Measurements from ENCODE around the gene UBASH3A.

The UBASH3A gene

DNA sequence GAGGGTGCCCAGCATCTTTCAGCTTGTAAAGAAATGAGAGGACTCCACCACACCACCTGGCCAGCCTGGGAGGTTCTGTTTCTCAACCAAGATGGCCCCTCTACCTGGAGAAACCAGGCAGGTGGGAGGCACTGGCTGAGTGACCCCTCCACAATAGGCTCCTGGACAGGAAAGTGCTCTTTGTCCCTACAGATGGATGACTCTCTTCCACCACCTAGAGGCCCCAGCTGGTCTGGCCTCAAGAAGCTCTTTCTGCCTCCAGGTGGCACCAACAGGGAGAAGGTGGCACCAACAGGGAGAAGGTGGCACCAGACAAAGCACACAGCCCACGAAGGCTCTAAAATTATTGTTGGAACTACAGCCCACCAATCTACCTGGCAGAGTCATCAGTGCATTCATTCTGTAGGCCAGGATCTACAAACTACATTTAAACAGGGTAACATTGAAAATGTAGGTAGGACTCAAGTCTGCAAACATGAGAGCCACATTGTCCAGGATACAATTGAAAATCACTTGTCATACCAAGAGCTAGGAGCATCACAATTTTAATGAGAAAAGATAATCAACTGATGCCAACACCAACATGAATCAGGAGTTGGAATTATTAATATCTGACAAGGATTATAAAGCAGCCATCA lies 22.2 kb upstream of the UBASH3A start:
- no peak overlapping the region for H3K4me3 ChIP-seq (ENCODE audit: low read depth, low read length)
- H3K4ac ChIP-seq (ENCODE audit: low read depth, low read length) = no peak overlapping the region
- H2AFZ ChIP-seq (ENCODE audit: insufficient read depth, low read length, poor library complexity) = no peak overlapping the region
- peaks cover 6% of the 10 kb centered on the region for H3K9me3 ChIP-seq (ENCODE audit: insufficient read depth, low read depth, low read length)
- no peak overlapping the region for H3K9ac ChIP-seq (ENCODE audit: low read length)
- H4K91ac ChIP-seq (ENCODE audit: low read depth, low read length) = no peak overlapping the region
- H4K8ac ChIP-seq (ENCODE audit: low read depth, low read length) = no peak overlapping the region
- DNase-seq = peak; percentile 24 to 62
- no peaks in the 10 kb centered on the region for H3K79me2 ChIP-seq (ENCODE audit: control insufficient read depth, insufficient read depth, low read length, poor library complexity)
- no peak overlapping the region for H2AK5ac ChIP-seq (ENCODE audit: low read length)
- H3K36me3 ChIP-seq (ENCODE audit: control insufficient read depth in 1 of 2, insufficient read depth in 2 of 2, low read length in 2 of 2) = no peaks in the 10 kb centered on the region
- no peaks in the 10 kb centered on the region for H3K27me3 ChIP-seq (ENCODE audit: insufficient read depth, low read length)
- no peak overlapping the region for H3K14ac ChIP-seq (ENCODE audit: low read length)
- H3K79me1 ChIP-seq (ENCODE audit: low read length) = no peaks in the 10 kb centered on the region
- no peak overlapping the region for H3K27ac ChIP-seq (ENCODE audit: low read depth, low read length)
- H2BK120ac ChIP-seq (ENCODE audit: insufficient read depth, low read length, poor library complexity) = no peak overlapping the region
- no peak overlapping the region for H3K23ac ChIP-seq (ENCODE audit: low read length)
- no CpG with 5 or more reads among the region's 1 CpG for WGBS (ENCODE audit: extremely low coverage, insufficient coverage, insufficient read length)
- peaks cover 0 to 4% of the 10 kb centered on the region in 2 experiments for H3K4me1 ChIP-seq (ENCODE audit: control insufficient read depth in 1 of 2, insufficient read depth in 2 of 2, low read length in 2 of 2)
- no peak overlapping the region for H3K18ac ChIP-seq (ENCODE audit: low read length)
- no peak overlapping the region for H2BK12ac ChIP-seq (ENCODE audit: low read length)
- H2BK5ac ChIP-seq (ENCODE audit: low read depth, low read length, poor library complexity) = no peak overlapping the region
- no peak overlapping the region for H4K12ac ChIP-seq (ENCODE audit: low read depth, low read length)
- H3K4me2 ChIP-seq (ENCODE audit: low read length) = no peak overlapping the region

DNA sequence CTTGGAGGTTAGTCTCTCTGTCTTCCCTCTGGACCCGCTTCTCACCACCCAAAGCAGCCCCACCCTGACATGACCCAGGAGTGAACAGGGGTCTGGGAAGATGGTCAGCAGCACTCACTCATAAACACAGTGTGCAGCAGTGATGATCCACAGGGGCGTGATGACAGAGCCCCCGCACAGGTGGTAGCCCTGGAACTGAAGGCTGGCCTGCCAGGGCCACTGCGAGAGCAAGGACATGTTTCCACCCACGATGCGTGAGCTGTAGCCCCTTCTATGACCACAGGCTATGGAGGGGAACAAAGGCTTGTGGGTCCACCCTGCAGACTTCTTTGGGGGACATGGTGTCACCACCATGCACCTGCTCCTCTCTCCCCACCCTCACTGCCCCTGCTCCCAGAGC lies 20.8 kb upstream of the UBASH3A start:
- no peak overlapping the region for H2BK120ac ChIP-seq (ENCODE audit: insufficient read depth, low read length, poor library complexity)
- H2BK12ac ChIP-seq (ENCODE audit: low read length) = no peak overlapping the region
- WGBS (ENCODE audit: extremely low coverage, insufficient coverage, insufficient read length) = no CpG with 5 or more reads among the region's 6 CpGs
- no peak overlapping the region for H3K23ac ChIP-seq (ENCODE audit: low read length)
- no peak overlapping the region for H3K4ac ChIP-seq (ENCODE audit: low read depth, low read length)
- peaks cover 0 to 4% of the 10 kb centered on the region in 2 experiments for H3K4me1 ChIP-seq (ENCODE audit: control insufficient read depth in 1 of 2, insufficient read depth in 2 of 2, low read length in 2 of 2)
- H3K9ac ChIP-seq (ENCODE audit: low read length) = no peak overlapping the region
- no peak overlapping the region for H3K18ac ChIP-seq (ENCODE audit: low read length)
- H3K27me3 ChIP-seq (ENCODE audit: insufficient read depth, low read length) = no peaks in the 10 kb centered on the region
- no peak overlapping the region for H4K12ac ChIP-seq (ENCODE audit: low read depth, low read length)
- DNase-seq = no peak
- no peak overlapping the region for H3K4me2 ChIP-seq (ENCODE audit: low read length)
- no peak overlapping the region for H2BK5ac ChIP-seq (ENCODE audit: low read depth, low read length, poor library complexity)
- no peak overlapping the region for H3K14ac ChIP-seq (ENCODE audit: low read length)
- no peak overlapping the region for H4K91ac ChIP-seq (ENCODE audit: low read depth, low read length)
- H2AFZ ChIP-seq (ENCODE audit: insufficient read depth, low read length, poor library complexity) = no peak overlapping the region
- no peaks in the 10 kb centered on the region for H3K79me1 ChIP-seq (ENCODE audit: low read length)
- peaks cover 6% of the 10 kb centered on the region for H3K9me3 ChIP-seq (ENCODE audit: insufficient read depth, low read depth, low read length)
- H3K4me3 ChIP-seq (ENCODE audit: low read depth, low read length) = peak overlapping the region; percentile 15
- no peak overlapping the region for H2AK5ac ChIP-seq (ENCODE audit: low read length)
- no peaks in the 10 kb centered on the region for H3K79me2 ChIP-seq (ENCODE audit: control insufficient read depth, insufficient read depth, low read length, poor library complexity)
- no peak overlapping the region for H4K8ac ChIP-seq (ENCODE audit: low read depth, low read length)
- H3K36me3 ChIP-seq (ENCODE audit: control insufficient read depth in 1 of 2, insufficient read depth in 2 of 2, low read length in 2 of 2) = no peaks in the 10 kb centered on the region
- H3K27ac ChIP-seq (ENCODE audit: low read depth, low read length) = no peak overlapping the region

DNA sequence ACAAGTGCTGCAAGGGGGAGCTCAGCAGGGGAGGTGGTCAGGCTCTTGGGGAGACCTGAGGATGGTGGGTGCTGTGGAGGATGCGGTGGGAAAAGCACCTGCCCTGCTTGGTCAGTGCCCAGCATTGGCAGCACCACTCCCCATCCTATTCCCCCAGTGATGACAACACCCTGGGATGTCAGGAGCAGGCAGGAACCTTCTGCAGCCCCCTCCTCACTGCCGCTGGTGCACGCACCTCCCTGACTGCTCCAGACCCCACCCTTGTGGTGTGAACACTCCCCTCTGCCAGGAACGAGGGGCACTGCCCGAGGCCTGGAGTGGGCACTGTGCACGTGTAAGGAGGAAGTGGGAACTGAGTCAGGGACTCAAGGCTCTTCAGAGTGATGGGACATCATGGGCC lies 20.4 kb upstream of the UBASH3A start:
- Histone ChIP-seq H4K12ac (ENCODE audit: low read depth, low read length) (no peak overlapping the region), H3K9ac (ENCODE audit: low read length) (no peak overlapping the region), H3K79me2 (ENCODE audit: control insufficient read depth, insufficient read depth, low read length, poor library complexity) (no peaks in the 10 kb centered on the region), H3K14ac (ENCODE audit: low read length) (no peak overlapping the region), H3K9me3 (ENCODE audit: insufficient read depth, low read depth, low read length) (peaks cover 6% of the 10 kb centered on the region), H3K4me3 (ENCODE audit: low read depth, low read length) (no peak overlapping the region), H2BK120ac (ENCODE audit: insufficient read depth, low read length, poor library complexity) (no peak overlapping the region), H3K23ac (ENCODE audit: low read length) (no peak overlapping the region), H4K91ac (ENCODE audit: low read depth, low read length) (no peak overlapping the region), H3K27me3 (ENCODE audit: insufficient read depth, low read length) (no peaks in the 10 kb centered on the region), H2BK5ac (ENCODE audit: low read depth, low read length, poor library complexity) (no peak overlapping the region), H3K4me2 (ENCODE audit: low read length) (no peak overlapping the region), H2BK12ac (ENCODE audit: low read length) (no peak overlapping the region), H2AFZ (ENCODE audit: insufficient read depth, low read length, poor library complexity) (no peak overlapping the region), H3K4ac (ENCODE audit: low read depth, low read length) (no peak overlapping the region), H2AK5ac (ENCODE audit: low read length) (no peak overlapping the region), H4K8ac (ENCODE audit: low read depth, low read length) (no peak overlapping the region), H3K27ac (ENCODE audit: low read depth, low read length) (no peak overlapping the region), H3K4me1 (ENCODE audit: control insufficient read depth in 1 of 2, insufficient read depth in 2 of 2, low read length in 2 of 2) (peaks cover 0 to 4% of the 10 kb centered on the region in 2 experiments), H3K18ac (ENCODE audit: low read length) (no peak overlapping the region), H3K36me3 (ENCODE audit: control insufficient read depth in 1 of 2, insufficient read depth in 2 of 2, low read length in 2 of 2) (no peaks in the 10 kb centered on the region), H3K79me1 (ENCODE audit: low read length) (no peaks in the 10 kb centered on the region)
- no CpG with 5 or more reads among the region's 6 CpGs for WGBS (ENCODE audit: extremely low coverage, insufficient coverage, insufficient read length)
- DNase-seq = no peak

DNA sequence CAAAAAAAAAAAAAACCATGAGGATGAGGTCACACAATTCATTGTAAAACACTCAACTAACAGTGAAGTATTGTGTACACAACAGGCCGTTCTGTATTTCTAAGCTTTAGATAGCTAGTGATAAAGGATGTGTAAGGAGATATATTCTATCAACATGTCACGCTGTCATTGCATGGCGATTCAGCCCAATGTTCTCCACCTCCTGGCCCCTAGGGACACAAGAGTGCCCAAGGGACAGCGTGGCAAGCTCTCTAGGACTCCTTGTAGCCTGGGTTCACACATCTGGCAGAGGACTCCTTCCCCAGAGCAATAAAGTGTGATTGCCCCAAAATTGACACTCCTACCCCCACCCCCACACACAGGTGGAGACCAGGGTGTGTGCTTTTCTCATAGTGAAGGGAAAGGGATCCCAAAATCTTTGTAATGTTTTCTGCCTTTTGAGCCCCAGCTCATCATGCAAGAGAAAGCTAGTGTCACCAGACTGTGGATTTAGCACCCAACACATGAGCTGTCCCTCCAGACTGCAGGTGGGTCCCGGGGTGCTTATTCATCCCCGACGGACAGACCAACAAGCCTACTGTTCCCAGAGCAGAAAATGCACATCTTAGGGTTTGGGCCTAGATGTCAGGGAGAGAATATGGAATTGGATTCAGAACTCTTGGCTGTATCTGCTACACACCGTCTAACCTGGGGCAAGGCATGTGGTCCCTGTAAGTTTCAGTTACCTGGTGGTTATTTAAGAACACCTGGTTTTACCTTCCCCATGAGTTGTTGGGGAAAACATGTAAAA lies 19.4 kb upstream of the UBASH3A start:
- Histone ChIP-seq H4K91ac (ENCODE audit: low read depth, low read length) (no peak overlapping the region), H3K23ac (ENCODE audit: low read length) (no peak overlapping the region), H3K4me3 (ENCODE audit: low read depth, low read length) (no peak overlapping the region), H3K14ac (ENCODE audit: low read length) (no peak overlapping the region), H3K27ac (ENCODE audit: low read depth, low read length) (no peak overlapping the region), H3K27me3 (ENCODE audit: insufficient read depth, low read length) (no peaks in the 10 kb centered on the region), H3K4ac (ENCODE audit: low read depth, low read length) (no peak overlapping the region), H2AFZ (ENCODE audit: insufficient read depth, low read length, poor library complexity) (no peak overlapping the region), H3K79me1 (ENCODE audit: low read length) (no peaks in the 10 kb centered on the region), H2BK120ac (ENCODE audit: insufficient read depth, low read length, poor library complexity) (no peak overlapping the region), H2BK5ac (ENCODE audit: low read depth, low read length, poor library complexity) (no peak overlapping the region), H3K4me1 (ENCODE audit: control insufficient read depth in 1 of 2, insufficient read depth in 2 of 2, low read length in 2 of 2) (peaks cover 0 to 4% of the 10 kb centered on the region in 2 experiments), H4K12ac (ENCODE audit: low read depth, low read length) (no peak overlapping the region), H3K79me2 (ENCODE audit: control insufficient read depth, insufficient read depth, low read length, poor library complexity) (no peaks in the 10 kb centered on the region), H2BK12ac (ENCODE audit: low read length) (no peak overlapping the region), H4K8ac (ENCODE audit: low read depth, low read length) (no peak overlapping the region), H3K36me3 (ENCODE audit: control insufficient read depth in 1 of 2, insufficient read depth in 2 of 2, low read length in 2 of 2) (no peaks in the 10 kb centered on the region), H3K9me3 (ENCODE audit: insufficient read depth, low read depth, low read length) (peaks cover 6% of the 10 kb centered on the region), H3K18ac (ENCODE audit: low read length) (no peak overlapping the region), H3K4me2 (ENCODE audit: low read length) (no peak overlapping the region), H3K9ac (ENCODE audit: low read length) (no peak overlapping the region), H2AK5ac (ENCODE audit: low read length) (no peak overlapping the region)
- DNase-seq = no peak
- WGBS (ENCODE audit: extremely low coverage, insufficient coverage, insufficient read length) = no CpG with 5 or more reads among the region's 8 CpGs
